Sigmoid colon (tissue), 4 donors: ENCODE results near the gene PLD1.

Experiments
- CTCF ChIP-seq, 4 experiments: fragments of 450-650 bp in 3 of 4; fragments of 200-600 bp in 1 of 4; IDR thresholded peaks; one replicate each; pipeline ENCODE4 v1.5.1; 2016 to 2019; ENCODE audit warnings: antibody characterized with exemption in 4 of 4, mild to moderate bottlenecking in 3 of 4, moderate library complexity in 2 of 4
- EP300 ChIP-seq, 4 donors: sonication (generic); formaldehyde crosslinking; IDR thresholded peaks; one replicate each; pipeline ENCODE4 v1.6.1; 2017; ENCODE audit warnings: antibody characterized with exemption in 4 of 4
- POLR2A ChIP-seq, 2 donors: fragments of 450-650 bp; IDR thresholded peaks; one replicate each; pipeline ENCODE4 v1.6.1; 2016; ENCODE audit warnings: antibody characterized with exemption in 2 of 2, mild to moderate bottlenecking in 2 of 2, moderate library complexity in 2 of 2
- POLR2AphosphoS5 ChIP-seq, 4 donors: sonication (generic); formaldehyde crosslinking; IDR thresholded peaks; one replicate each; pipeline ENCODE4 v1.6.1; 2017; ENCODE audit warnings: antibody characterized with exemption in 4 of 4

- TF ChIP-seq CTCF (IDR thresholded peaks at IDR 0.05) = no peak
- no peak for TF ChIP-seq POLR2A (IDR thresholded peaks at IDR 0.05)
- TF ChIP-seq POLR2AphosphoS5 (IDR thresholded peaks at IDR 0.05) = no peak
- TF ChIP-seq EP300 (IDR thresholded peaks at IDR 0.05) = no peak
Observed at GRCh38 chr3:171666516-171666915, 143.8 kb downstream of the PLD1 start.
